A673 (cell line): ENCODE data around the gene MXD3. TPM values are rescaled to one million over a fixed set of nuclear protein-coding genes. Genes with fewer than 3 reads are reported as not detected.

Source experiments
- BruUV-seq: library from RNA; stranded (reverse); fragments of 400-500 nt; replicated peaks from 2 replicates; lab custom pipeline; 2021; lab: Mats Ljungman, UMichigan
- CTCF ChIA-PET: fragments of 300-600 bp; sonication (Branson Sonifier 250); formaldehyde crosslinking; loops from one replicate; lab custom pipeline; 2022; ENCODE audit warnings: antibody characterized with exemption; lab: Charles Lee
- POLR2A ChIA-PET: fragments of 300-600 bp; sonication (Branson Sonifier 250); formaldehyde crosslinking; loops from one replicate; lab custom pipeline; 2022; ENCODE audit warnings: antibody characterized with exemption; ENCODE audit not compliant: low non-redundant PET; lab: Charles Lee
- DNase-seq: peaks from one replicate; pipeline ENCODE4 v3.0.0-alpha.2; 2015; ENCODE audit warnings: low spot score
- H3K27ac ChIP-seq: fragments of 200-600 bp; sonication (generic); 2 replicates; pipeline ENCODE4 v1.5.1; 2016; ENCODE audit warnings: mixed run types, low read depth, mild to moderate bottlenecking, mixed read lengths, antibody characterized with exemption, low read length; ENCODE audit not compliant: poor library complexity, severe bottlenecking
- H3K27me3 ChIP-seq: fragments of 200-600 bp; sonication (generic); replicated peaks from 2 replicates; pipeline ENCODE4 v1.6.1; 2017; ENCODE audit warnings: mixed run types, low read depth, mild to moderate bottlenecking, mixed read lengths, antibody characterized with exemption, low read length; ENCODE audit not compliant: insufficient read depth, poor library complexity
- H3K36me3 ChIP-seq: fragments of 200-600 bp; sonication (generic); 2 replicates; pipeline ENCODE4 v1.6.1; 2016; ENCODE audit warnings: mixed run types, mild to moderate bottlenecking, mixed read lengths, antibody characterized with exemption, low read length; ENCODE audit not compliant: insufficient read depth, poor library complexity, severe bottlenecking
- H3K4me1 ChIP-seq: fragments of 200-600 bp; sonication (generic); 2 replicates; pipeline ENCODE4 v1.6.1; 2017; ENCODE audit warnings: mixed run types, mild to moderate bottlenecking, mixed read lengths, antibody characterized with exemption, low read length; ENCODE audit not compliant: insufficient read depth, poor library complexity, severe bottlenecking
- H3K4me3 ChIP-seq: fragments of 200-600 bp; sonication (generic); 2 replicates; pipeline ENCODE4 v1.5.1; 2016; ENCODE audit warnings: low read depth, mixed run types, mild to moderate bottlenecking, mixed read lengths, low read length; ENCODE audit not compliant: poor library complexity, severe bottlenecking
- H3K9me3 ChIP-seq: fragments of 200-600 bp; sonication (generic); 2 replicates; pipeline ENCODE4 v1.6.1; 2016; ENCODE audit warnings: mixed run types, low read depth, mild to moderate bottlenecking, mixed read lengths, antibody characterized with exemption, low read length; ENCODE audit not compliant: poor library complexity, severe bottlenecking
- CTCF ChIP-seq: fragments of 300-800, 200-600 bp; sonication (generic); conservative IDR thresholded peaks from 2 replicates; pipeline ENCODE4 v1.5.1; 2017; ENCODE audit warnings: low read depth, mild to moderate bottlenecking, antibody characterized with exemption, low read length, moderate library complexity, mixed read lengths
- EZH2 ChIP-seq: fragments of 200-600 bp; sonication (generic); IDR thresholded peaks from 2 replicates; pipeline ENCODE4 v1.6.1; 2017; ENCODE audit warnings: borderline replicate concordance, low read depth, mild to moderate bottlenecking, mixed read lengths, antibody characterized with exemption, low read length; ENCODE audit not compliant: poor library complexity, severe bottlenecking
- intact Hi-C: fragments of 100-400 bp; cut with micrococcal nuclease; formaldehyde crosslinking; loops from one replicate; pipeline ENCODE4 v1.10.0; 2022; ENCODE audit not compliant: unreplicated experiment
- total RNA-seq: library from RNA; stranded (reverse); gene quantifications from 2 replicates; pipeline ENCODE4 v1.2.3, GENCODE V29; 2021

Gene MXD3
- total RNA-seq, 1 experiment from 2014 or later, result 15.1 TPM

- POLR2A ChIA-PET, result interaction anchor here (0.6 kb wide), 1 partner anchor 478 kb away, joined by 3 read pairs; no protein-coding TSS in a partner anchor
- peaks cover 33% of the 10 kb centered on the region for H3K36me3 ChIP-seq
- TF ChIP-seq EZH2 (no peak), CTCF (no peak)
- H3K4me3 ChIP-seq, result no peak overlapping the region
- BruUV-seq, result no TSS peak
- H3K9me3 ChIP-seq, result no peaks in the 10 kb centered on the region
- no peak overlapping the region for H3K27ac ChIP-seq
- H3K27me3 ChIP-seq, result no peaks in the 10 kb centered on the region
- intact Hi-C loops, result no loop called here
- DNase-seq, result no peak
- CTCF ChIA-PET, result no interaction called here
- peaks cover 10% of the 10 kb centered on the region for H3K4me1 ChIP-seq
These were observed 46.3 kb downstream of the MXD3 start for GRCh38 chr5:177265395-177265794.

- CTCF ChIA-PET, result no interaction called here
- no peak for DNase-seq
- POLR2A ChIA-PET, result no interaction called here
- Histone ChIP-seq H3K36me3 (peaks cover 33% of the 10 kb centered on the region), H3K9me3 (no peaks in the 10 kb centered on the region), H3K4me1 (no peaks in the 10 kb centered on the region), H3K27me3 (no peaks in the 10 kb centered on the region), H3K4me3 (no peak overlapping the region), H3K27ac (no peak overlapping the region)
- no TSS peak for BruUV-seq
- TF ChIP-seq CTCF, result no peak
- TF ChIP-seq EZH2, result no peak
- intact Hi-C loops, result no loop called here
These were observed 47.5 kb downstream of the MXD3 start for GRCh38 chr5:177264178-177264577.

GRCh38 chr5:177261510-177261909 lies 50.2 kb downstream of the MXD3 start:
- Histone ChIP-seq H3K36me3 (peaks cover 30% of the 10 kb centered on the region), H3K4me3 (no peak overlapping the region), H3K27me3 (no peaks in the 10 kb centered on the region), H3K4me1 (no peaks in the 10 kb centered on the region), H3K9me3 (no peaks in the 10 kb centered on the region), H3K27ac (no peak overlapping the region)
- ChIA-PET CTCF (no interaction called here), POLR2A (no interaction called here)
- no TSS peak for BruUV-seq
- intact Hi-C loops, result no loop called here
- DNase-seq, result no peak
- no peak for TF ChIP-seq CTCF
- no peak for TF ChIP-seq EZH2
